Measurements from ENCODE around the gene TNFRSF18.
A peak's percentile ranks its signal among the peaks of the same experiment; 100 is the strongest.
"Not testable (repeated sequence)": the region's sequence is repeated elsewhere in the genome, so short reads cannot be mapped to it uniquely, and the experiment has no call there.

TNFRSF18 gene, protein sequence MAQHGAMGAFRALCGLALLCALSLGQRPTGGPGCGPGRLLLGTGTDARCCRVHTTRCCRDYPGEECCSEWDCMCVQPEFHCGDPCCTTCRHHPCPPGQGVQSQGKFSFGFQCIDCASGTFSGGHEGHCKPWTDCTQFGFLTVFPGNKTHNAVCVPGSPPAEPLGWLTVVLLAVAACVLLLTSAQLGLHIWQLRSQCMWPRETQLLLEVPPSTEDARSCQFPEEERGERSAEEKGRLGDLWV

DNA sequence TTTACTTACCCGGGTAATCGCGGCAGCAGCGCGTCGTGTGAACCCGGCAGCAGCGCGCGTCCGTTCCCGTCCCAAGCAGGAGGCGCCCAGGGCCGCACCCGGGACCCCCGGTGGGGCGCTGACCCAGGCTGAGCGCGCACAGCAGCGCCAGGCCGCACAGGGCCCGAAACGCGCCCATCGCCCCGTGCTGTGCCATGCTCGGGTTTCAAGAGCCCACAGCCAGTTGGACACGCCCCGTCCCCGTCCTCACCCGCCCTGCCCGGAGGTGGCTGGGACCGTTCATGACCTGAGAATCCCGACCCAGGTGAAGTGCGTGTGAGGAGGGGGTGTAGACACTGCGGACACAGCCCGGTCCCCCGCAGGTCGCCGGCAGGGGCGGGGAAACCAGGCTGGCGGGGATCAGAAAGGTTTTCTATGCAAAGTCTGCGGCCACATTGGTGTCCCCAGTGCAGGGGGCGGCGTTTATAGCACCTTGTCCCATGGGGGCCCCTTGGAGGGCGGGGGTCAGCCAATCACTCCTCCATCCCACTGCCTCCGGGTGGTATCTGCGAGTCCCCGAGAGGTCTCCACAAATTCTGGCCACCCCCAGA, at the start of gene TNFRSF18:
TSS of gene TNFRSF18 (minus strand) at position 217 of the 590 bp plus-strand sequence. CDS start at position 196, 21 bp downstream.
- peak; percentile 59 for DNase-seq

DNA sequence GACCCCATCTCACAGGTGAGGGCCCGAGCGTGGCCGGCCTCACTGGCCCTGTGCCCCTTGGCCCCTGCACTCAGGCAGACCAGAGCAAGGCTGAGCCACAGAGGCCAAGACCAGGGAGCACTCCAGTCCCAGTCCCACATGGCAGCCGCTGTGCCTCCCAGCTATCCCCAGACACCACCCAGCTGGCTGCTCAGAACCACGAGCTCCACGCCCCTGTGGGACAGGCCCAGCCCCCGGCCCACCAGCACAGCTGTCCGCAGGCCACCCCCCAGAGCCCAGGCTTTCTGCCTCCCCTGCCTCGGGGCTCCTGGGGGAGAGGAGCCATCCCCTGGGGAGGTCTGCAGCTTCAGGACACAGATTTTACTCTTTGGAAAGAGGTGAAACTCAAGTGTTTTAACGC, 49.2 kb upstream of the TNFRSF18 start:
- DNase-seq, result no peak

DNA sequence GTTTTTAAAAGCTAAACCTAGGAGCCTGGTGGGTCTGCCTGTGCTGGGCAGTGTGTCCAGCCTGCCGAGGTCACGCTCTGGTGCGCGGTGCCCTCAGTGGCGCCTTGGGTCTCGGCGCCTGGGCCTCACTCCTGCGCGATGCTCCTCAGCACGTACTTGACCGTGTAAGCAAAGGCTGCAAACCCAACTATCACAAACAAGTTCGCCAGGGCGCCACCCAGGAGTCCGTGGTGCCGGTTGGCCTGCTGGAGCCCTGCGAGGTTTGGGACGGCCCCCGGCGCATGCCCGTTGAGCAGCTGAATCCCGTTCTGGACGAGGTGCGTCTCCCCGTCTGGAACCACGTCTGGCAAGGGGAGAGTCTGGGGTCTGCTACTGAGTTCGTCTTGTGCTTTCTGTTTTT, 48.7 kb upstream of the TNFRSF18 start:
- no peak for DNase-seq

DNA sequence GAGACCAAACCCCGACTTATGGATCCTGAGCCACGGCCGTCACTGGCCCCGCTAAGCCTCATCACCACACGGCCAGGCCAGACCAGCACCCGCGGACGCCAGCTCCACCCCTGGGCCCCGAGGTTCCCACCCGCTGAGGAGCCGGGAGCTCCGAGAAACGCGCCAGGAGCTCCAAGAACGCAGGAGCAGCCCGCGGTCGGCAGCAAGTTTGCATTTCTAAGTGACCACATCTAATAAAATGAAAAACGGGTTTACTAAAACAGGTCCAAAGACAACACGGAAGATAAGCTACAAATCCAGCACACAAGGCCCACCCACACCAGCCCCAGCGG, 48.2 kb upstream of the TNFRSF18 start:
- DNase-seq, result no peak

DNA sequence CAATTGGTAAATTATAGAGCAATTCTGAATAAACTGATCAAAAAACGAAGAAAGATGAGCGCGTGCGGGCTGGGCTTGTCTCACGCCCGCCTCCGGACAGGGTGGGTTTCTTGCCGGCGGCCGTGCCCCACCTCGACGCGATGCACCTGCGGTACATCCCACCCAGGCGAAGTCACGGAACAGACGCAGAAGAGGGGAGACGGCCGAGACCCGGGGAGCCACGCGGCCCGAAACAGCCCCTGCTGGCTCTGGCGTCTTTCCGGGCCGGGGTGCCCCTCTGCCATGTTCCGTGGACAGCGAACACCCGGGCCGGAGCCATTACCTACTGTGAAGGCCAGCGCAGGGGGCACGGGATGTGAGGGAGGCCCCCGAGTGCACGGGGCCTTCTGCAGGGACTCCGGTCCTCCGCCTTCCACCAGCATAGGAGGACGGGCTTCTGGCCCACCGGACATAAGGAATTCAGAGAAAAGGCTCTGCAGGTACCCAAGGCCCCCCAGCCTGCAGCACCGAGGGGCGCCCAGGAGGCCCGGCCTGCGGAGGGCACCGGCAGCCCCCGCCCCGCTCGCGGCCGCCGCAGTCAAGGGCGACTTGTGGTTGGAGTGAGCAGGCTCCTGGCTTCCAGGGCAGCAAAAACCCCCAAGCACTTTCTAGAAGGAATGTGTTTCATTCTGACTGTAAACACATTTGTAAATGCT, 47.7 kb upstream of the TNFRSF18 start:
- DNase-seq, result no peak

DNA sequence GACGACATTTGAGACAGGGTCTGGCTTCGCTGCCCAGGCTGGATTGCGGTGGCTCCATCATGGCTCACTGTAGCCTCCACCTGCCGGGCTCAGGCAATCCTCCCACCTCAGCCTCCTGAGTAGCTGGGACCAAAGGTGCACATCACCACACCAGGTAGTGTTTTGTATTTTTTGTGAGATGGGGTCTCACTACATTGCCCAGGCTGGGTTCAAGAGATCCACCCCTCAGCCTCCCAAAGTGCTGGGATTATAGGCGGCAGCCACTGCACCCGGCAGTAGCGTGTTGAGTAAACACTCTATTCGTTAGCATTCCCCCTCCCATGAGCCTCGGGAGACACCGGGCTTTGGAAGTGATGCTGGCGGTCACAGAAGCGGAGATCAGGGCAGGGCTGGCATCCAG, 46.9 kb upstream of the TNFRSF18 start:
- no peak for DNase-seq

DNA sequence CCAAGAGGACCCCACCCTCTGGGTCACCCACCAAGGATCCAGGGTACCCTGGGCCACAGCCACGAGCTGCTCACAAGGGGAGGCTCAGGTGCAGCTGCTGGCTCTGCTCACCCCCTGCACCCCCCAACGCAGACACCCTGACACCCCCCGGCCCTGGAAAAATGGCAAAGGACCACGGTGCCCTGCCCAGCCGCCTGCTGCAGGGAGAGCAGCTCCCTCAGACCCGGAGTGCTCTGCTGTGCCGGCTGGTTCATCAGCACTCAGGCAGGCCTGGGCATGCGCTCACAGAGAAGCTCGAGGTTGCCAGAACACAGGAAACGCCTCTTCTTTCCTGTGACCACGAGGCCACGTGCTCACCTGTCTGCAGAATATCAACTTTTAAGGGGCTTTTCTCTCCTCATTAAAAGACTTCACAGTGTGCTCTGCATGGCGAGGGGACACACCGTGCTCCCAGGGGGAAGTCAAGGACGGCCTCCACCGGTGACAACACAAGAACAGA, 44.4 kb upstream of the TNFRSF18 start:
- peak; percentile 84 for DNase-seq

DNA sequence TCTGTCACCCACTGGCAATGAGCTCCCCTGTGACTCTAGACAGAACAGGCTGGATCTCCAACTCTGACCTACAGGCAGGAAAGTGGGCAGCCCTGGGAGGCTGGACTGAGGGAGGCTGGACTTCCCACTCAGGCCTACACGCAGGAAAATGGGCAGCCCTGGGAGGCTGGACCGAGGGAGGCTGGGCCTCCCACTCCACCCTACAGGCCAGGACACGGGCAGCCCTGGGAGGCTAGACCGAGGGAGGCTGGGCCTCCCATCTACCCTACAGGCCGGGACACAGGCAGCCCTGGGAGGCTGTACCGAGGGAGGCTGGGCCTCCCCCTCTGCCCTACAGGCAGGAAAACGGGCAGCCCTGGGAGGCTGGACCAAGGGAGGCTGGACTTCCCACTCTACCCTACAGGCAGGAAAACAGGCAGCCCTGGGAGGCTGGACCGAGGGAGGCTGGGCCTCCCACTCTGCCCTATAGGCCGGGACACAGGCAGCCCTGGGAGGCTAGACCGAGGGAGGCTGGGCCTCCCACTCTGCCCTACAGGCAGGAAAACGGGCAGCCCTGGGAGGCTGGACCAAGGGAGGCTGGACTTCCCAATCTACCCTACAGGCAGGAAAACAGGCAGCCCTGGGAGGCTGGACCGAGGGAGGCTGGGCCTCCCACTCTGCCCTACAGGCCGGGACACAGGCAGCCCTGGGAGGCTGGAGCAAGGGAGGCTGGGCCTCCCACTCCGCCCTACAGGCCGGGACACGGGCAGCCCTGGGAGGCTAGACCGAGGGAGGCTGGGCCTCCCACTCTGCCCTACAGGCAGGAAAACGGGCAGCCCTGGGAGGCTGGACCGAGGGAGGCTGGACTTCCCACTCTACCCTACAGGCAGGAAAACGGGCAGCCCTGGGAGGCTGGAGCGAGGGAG, 41.9 kb upstream of the TNFRSF18 start:
- not testable (repeated sequence) for DNase-seq

DNA sequence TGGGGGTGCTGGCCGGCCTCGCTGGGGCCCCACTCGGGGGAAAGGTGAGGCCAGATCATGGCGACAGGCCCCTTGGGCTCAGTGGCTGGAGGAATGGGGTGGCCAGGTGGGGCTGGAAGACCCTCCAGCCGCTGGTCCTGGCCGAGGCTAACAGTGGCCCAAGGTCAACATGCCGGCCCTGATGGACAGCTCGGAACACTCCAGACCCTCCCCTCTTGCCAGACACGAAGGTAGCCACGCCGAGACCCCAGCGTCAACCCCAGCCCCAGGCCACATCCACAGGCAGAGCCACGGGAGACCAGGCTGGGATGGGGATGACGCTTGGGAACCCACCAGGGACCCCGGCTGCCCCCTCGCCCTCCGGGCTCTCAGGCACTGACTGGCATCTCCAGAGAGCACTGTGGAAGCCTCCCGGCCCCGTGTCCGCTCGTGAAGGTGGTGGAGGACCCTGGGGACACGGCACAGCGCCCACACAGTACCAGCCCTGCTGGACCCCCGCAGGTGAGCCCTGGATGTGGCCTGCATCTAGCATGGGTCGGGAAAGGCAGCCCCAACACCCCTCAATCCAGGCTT, 41.0 kb upstream of the TNFRSF18 start:
- DNase-seq, result no peak

DNA sequence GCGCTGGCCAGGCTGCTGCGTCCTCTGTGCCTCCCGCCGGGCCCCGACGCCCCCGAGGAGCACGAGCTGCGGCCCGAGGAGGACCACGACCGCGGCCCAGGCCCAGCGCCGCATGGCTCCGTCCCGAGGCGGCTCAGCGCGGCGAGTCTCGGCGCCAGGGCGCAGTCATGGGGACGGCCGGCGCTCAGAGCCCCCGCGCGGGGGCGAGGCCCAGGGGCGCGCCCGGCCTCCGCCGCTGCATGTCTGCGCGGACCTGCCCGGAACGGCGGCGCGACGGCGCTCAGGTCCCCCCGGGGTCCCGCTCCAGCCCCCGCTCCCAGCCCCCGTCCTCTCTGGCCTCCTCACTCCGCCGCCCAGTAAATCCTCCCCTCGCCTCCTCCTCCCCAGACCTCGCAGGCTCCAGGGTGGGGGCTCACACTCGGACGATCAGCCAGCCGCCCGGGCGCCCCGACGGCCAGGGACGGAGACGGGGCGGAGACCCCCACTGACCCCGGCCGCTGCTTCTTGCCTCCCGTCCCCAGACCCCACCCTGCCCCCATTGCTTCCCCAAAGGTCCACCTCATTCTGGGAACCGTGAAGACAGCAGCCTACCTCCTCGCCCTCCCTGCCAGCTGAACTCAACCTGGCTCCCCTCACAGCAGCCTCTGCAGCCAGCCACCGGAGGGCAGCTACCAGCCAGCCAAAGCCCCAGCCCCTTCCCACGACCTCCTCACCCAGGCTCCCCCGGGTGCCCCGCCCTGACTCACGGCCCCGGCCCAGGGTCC, 40.4 kb upstream of the TNFRSF18 start, which contains the start of gene C1QTNF12:
TSS of gene C1QTNF12 (minus strand) at position 146 of the 764 bp plus-strand sequence. CDS start at position 114, 32 bp downstream.
- DNase-seq, result no peak

DNA sequence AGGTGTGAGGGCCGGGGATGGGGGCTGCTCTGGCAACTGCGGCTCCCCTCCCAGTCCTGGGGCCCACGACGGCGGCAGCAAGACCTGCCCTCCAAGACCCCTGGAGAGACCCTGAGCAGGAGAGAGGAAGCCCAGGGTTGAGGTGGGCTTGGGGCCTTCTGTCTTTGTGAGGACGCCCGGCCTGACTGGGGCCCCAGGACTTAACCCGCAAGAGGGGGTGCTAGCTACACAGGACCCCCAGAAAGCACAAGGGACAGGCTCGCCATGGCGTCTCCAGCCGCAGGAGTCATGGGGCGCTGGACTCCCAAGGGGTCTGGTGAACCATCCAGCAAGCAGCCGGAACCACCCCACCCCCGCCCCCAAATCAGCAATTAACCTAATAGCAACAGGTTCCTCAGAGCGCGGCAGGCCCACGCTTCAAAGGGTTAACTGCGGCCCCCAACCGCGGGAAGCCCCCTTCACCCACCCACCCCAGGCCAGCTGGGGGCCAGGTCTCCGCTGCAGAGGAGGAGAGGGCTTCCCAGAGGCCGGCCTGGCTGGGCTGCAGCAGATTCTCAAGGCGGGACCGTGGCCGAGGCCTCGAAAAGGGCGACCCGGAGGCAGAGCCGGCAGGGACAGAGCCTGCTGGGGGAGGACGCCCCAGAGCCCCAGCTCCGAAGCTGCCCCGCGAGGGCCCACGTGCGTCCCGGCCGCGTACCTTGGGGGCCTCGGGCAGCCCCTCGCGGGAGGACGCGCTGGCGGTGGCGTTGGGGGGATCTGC, 39.6 kb upstream of the TNFRSF18 start:
- no peak for DNase-seq

DNA sequence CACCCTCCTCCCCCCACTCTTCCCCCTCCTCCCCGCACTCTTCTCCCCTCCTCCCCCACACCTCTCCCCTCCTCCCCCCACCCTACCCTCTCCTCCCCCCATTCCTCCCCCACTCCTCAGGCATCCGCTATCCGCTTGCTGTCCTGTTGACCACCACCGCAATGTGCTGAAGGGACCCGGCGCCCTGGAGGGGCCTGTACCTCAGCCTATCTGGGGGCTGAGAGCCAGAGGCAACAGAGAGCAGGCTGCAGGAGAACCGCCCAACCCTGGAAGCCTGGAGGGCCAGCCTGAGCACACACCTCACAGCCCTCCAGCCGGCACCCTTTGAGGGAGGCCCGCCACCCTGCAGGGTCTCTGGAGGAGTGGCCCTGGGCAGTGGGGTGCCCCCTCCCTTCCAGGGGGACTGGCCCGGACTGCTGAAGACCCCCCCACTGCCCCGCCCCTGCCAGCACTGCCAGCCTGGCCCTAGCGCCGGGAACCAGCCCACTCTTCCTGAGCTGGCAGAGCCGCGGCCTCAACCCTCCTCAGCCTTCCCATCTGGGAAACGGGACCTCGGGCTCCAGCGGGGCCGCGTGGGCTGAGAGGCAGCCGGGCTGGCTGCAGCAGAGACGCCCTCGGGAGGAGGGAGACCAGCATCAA, 38.9 kb upstream of the TNFRSF18 start:
- DNase-seq, result no peak

DNA sequence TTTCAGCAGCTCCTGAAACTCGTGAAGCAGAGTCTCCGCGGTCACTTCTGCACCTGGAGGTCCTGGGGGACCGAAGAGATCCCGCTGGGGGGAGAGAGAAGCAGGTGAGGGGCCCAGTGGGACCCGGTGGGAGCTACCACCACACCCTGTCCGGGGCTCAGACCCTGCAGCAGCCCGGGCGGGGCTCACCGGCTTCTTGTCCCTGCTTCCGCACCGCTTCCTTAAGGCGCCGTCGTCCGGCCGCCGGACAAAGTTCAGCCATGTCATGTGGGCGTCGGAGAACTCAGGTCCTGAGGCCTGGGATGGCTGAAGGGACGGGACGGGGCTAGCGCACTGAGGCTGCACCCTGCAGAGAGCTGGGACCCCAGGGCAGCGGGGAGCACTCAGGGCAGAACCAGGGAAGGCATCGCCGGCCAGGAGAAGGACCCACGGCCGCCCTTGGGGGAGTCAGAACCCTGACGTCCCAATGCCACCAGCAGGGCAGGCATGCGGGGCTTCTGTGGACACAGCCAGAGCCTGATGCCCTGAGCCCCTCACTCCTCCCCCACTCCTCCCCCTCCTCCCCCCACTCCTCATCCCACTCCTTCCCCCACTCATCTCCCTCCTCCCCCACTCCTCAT, 37.9 kb upstream of the TNFRSF18 start:
- no peak for DNase-seq

DNA sequence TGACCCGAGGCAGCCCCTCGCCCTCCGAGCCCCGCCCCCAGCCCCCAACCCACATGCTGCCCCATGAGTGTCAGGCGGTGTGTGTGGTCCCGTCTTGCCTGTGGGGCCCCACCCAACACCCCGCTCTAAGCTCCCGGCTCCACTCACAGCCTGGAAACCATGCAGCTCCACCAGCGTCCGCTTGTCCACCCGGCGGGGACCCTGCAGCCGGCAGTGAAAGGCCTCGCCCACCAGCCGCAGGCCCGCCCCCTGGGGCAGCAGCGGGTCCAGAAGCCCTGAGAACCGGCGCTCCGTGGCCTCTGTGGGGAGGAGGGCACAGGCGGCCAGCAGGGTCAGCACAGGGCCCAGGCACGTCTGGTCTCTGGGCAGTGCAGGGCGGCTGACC, 37.4 kb upstream of the TNFRSF18 start:
- no peak for DNase-seq

DNA sequence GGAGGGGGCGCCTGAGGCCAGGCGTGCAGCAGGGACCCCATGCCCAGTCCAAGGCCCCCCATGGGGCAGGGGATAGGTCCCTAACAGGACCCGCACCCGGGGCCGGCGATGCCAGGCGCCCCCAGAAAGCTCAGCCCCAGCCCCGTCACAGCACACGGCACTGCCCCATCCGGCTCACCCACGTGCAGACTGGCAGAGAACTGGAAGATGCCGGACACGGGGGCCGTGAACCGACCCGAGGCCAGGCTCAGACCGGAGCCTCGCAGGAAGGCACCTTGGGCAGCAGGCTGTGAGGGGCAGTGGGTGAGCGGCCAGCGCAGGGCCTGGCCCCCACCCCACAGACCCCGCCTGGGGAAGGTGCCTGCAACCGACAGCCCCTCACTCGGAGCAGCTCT, 36.9 kb upstream of the TNFRSF18 start:
- DNase-seq, result no peak

DNA sequence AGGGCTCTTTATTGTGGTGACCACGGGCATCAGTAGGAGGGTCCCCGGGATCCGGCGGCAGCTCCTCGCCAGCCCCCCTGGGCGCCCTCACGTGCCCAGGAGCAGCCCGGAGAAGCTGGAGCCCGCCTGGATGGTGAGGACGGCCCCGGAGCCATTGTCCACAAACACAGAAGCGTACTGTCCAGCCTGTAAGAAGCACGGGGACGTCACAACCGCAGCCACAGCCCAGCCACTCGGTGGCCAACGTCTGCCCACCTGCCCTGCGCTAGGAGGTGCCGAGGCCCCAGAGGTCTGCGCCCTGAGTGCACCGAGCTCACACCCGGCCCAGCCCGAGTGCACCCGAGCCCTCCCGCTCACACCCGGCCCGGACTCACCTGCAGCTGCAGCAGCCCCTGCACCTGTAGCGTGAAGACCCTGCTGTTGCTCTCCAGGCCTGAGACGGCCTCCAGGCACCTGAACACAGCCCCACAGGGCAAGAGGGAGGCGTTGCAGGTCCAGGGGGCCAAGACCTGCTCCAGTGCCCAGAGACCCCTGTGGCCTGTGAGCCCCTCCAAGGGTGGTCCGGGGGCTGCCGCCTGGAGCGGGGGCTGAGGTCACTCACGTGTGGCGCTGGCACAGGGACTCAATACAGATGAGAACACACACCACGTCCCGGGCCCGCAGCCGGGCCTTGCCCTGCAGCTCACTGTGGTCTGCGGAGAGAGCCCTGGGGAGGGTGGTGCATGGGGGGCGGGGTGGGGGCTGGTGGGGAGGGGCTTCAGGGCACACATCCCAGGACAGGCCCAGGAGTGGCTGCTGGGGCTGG, 36.3 kb upstream of the TNFRSF18 start:
- no peak for DNase-seq

DNA sequence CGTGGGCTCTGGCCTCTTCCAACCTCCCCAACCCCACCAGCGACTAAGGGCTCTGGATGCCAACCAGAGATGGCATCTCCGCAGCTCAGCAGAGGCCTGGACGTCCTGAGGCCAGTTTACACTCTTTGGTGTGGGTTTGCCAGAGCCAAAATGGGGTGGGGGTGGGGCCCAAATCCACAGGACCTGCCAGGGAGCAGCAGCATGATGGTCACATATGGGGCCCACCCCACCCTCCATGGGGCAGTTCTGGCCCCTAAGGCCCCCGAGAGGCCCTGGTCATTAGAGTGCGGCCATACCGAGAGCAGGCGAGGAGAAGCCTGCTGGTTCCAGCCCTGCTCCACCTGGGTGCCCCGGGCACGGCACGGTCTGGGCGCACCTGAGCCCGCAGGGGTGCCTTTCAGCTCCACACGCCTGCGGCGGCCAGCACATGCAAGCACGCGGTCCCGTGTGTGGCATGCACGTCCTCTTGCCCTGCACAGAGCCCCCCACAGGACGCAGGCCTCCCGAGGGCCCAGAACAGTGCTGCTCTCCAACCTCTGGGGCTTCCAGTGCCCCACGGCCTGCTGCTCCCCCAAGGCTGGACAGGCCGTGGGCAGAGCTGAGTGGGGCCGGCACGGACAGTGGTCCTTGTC, 35.3 kb upstream of the TNFRSF18 start:
- no peak for DNase-seq

DNA sequence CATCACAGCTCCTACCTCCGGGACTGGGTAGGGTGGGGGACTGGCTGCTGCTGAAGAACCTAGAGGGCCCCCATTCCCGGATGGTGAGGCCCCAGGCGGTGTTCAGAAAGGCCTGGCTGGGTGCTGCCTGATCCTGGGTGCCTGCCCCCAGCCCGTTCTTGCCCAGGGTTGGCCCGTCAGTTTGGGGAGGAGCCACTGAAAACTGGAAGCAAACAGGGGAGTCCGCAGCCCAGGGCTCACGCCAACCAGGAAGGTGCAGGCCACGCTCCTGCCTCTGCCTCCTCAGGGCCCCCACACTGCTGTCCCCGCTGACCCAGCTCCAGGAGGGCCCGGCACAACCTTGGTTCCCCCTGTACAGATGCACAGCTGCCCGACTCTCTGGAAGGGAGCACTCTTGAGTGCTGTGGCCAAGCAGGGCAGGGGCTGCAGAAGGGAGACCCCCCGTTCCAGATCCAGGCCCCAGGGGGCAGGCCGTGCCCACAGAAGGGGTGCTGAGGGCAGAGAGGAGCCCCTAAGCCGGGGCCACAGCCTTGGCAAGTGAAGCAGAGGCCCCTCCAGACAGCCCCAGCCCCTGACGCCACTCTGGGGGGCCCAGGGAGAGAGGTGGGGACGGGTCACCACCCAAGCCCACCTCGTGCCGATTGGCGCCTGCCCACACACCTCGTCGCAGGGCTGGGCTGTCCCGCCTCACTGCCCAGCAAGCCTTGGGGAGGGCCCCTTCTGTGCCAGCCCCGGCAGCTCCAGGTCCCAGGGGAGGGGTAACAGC, 34.6 kb upstream of the TNFRSF18 start:
- no peak for DNase-seq
